Aorta (tissue), 5 donors: ENCODE results near the gene GAGE12C. TPM values are rescaled to one million over a fixed set of nuclear protein-coding genes. Genes with fewer than 3 reads are reported as not detected.
"Not testable (repeated sequence)": the region's sequence is repeated elsewhere in the genome, so short reads cannot be mapped to it uniquely, and the experiment has no call there.

Source experiments
- ATAC-seq: fragments of 200-7000 bp; cut with Tn5 transposase; one replicate; pipeline ENCODE4 v1.9.1; 2022; ENCODE audit warnings: moderate library complexity; ENCODE audit not compliant: low FRiP score
- DNase-seq, 2 donors: peaks; one replicate each; pipeline ENCODE4 v3.0.0-alpha.2; 2020
- H3K27ac ChIP-seq, 2 donors: one replicate each; pipeline ENCODE4 v1.5.1; 2013; ENCODE audit warnings: low read length in 2 of 2, mild to moderate bottlenecking in 2 of 2, moderate library complexity in 2 of 2, control low read depth in 1 of 2, inconsistent platforms in 1 of 2, low read depth in 1 of 2
- H3K27me3 ChIP-seq, 2 donors: one replicate each; pipeline ENCODE4 v1.6.1; 2013; ENCODE audit warnings: control low read depth in 1 of 2, low read length in 1 of 2, mild to moderate bottlenecking in 1 of 2, moderate library complexity in 1 of 2; ENCODE audit not compliant: insufficient read depth in 2 of 2, control insufficient read depth in 1 of 2
- H3K36me3 ChIP-seq, 2 donors: one replicate each; pipeline ENCODE4 v1.6.1; 2013; ENCODE audit warnings: control low read depth in 1 of 2, low read length in 1 of 2, mild to moderate bottlenecking in 1 of 2; ENCODE audit not compliant: insufficient read depth in 2 of 2, control insufficient read depth in 1 of 2
- H3K4me1 ChIP-seq, 2 donors: one replicate each; pipeline ENCODE4 v1.6.1; 2013; ENCODE audit warnings: low read length in 2 of 2, control low read depth in 1 of 2, mild to moderate bottlenecking in 1 of 2, moderate library complexity in 1 of 2; ENCODE audit not compliant: insufficient read depth in 2 of 2, control insufficient read depth in 1 of 2
- H3K4me3 ChIP-seq, 2 donors: one replicate each; pipeline ENCODE4 v1.5.1; 2013; ENCODE audit warnings: low read length in 2 of 2, control low read depth in 1 of 2, mild to moderate bottlenecking in 1 of 2
- H3K9me3 ChIP-seq: one replicate; pipeline ENCODE4 v1.6.1; 2013; ENCODE audit warnings: mild to moderate bottlenecking, low read length; ENCODE audit not compliant: control insufficient read depth
- WGBS, 2 donors: extraction: QIAGEN DNeasy Blood & Tissue Kit; methylation state at CpG; one replicate each; pipeline ENCODE4 v1.1.7; 2013; 5-methylcytosine and 5-hydroxymethylcytosine counted together
- intact Hi-C, 2 donors: fragments of 100-400 bp; cut with DNase I; formaldehyde crosslinking; loops; one replicate each; pipeline versions ENCODE4 v1.14.2 to v1.15.0; 2022
- long read RNA-seq, 2 donors: library from polyadenylated mRNA; unstranded; transcript quantifications; one replicate each; pipeline ENCODE4 v2.0.0, GENCODE V29; 2020 to 2021
- polyA plus RNA-seq, 2 donors: library from polyadenylated mRNA; stranded (reverse); fragments of 200-250 nt; gene quantifications; one replicate each; pipeline ENCODE4 v1.2.3, GENCODE V29; 2013
- total RNA-seq, 2 donors: library from RNA; stranded (reverse); fragmentation: NEBNext Ultra II Directional; extraction: Animal tissue kit (Norgen Biotek cat#: 25700); gene quantifications; one replicate each; pipeline ENCODE4 v1.2.1, GENCODE V29; 2021
- donor health status: healthy with polysubstance abuse.
- donor health status: Bipolar disorder and iron deficiency.
- donor health status: DM: no; HTN: no; CAD: no.
- donor health status: DM: no; HTN: no; CAD: no.
- donor health status: DM: yes; HTN: yes; CAD: no.

The GAGE12C gene
- total RNA-seq = not detected
- not detected for polyA plus RNA-seq
- long read RNA-seq, donor 1 = 0 reads
- long read RNA-seq, donor 2 = 0 reads

DNA sequence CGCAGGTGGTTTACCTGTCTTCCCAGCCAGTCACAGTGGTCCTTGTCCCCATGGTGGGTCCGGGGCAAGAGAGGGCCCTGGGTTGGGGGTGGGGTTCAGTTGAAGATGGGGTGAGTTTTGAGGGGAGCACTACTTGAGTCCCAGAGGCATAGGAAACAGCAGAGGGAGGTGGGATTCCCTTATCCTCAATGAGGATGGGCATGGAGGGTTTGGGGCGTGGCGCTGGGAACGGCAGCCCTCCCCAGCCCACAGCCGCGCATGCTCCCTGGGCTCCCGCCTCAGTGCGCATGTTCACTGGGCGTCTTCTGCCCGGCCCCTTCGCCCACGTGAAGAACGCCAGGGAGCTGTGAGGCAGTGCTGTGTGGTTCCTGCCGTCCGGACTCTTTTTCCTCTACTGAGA is at the start of gene GAGE12C:
GAGE12C (plus strand) TSS at position 301 of the 400 bp plus-strand sequence. CDS start 1,155 bp downstream, outside the sequence.
- H3K27me3 ChIP-seq, H3K4me1 ChIP-seq, H3K9me3 ChIP-seq, H3K4me3 ChIP-seq, DNase-seq, H3K27ac ChIP-seq, ATAC-seq, intact Hi-C loops, H3K36me3 ChIP-seq: not testable (repeated sequence)
- WGBS, 2 donors = no CpG with 5 or more reads among the region's 16 CpGs

DNA sequence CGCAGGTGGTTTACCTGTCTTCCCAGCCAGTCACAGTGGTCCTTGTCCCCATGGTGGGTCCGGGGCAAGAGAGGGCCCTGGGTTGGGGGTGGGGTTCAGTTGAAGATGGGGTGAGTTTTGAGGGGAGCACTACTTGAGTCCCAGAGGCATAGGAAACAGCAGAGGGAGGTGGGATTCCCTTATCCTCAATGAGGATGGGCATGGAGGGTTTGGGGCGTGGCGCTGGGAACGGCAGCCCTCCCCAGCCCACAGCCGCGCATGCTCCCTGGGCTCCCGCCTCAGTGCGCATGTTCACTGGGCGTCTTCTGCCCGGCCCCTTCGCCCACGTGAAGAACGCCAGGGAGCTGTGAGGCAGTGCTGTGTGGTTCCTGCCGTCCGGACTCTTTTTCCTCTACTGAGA is 9.5 kb downstream of the GAGE12C start, which contains the start of gene GAGE12D:
GAGE12D (plus strand) TSS at position 301 of the 400 bp plus-strand sequence. CDS start 1,155 bp downstream, outside the sequence.
- H3K36me3 ChIP-seq, intact Hi-C loops, H3K27me3 ChIP-seq, H3K9me3 ChIP-seq, H3K4me3 ChIP-seq, DNase-seq, H3K4me1 ChIP-seq, H3K27ac ChIP-seq, ATAC-seq: not testable (repeated sequence)
- no CpG with 5 or more reads among the region's 16 CpGs for WGBS, 2 donors

GRCh38 chrX:49550989-49551388 is 19.0 kb downstream of the GAGE12C start, which contains the start of gene GAGE12E:
Gene GAGE12E, plus strand, starts transcription at chrX:49551289. Its CDS starts 1,155 bp downstream, at chrX:49552444.
- no CpG with 5 or more reads among the region's 16 CpGs for WGBS, 2 donors
- H3K4me3 ChIP-seq, H3K9me3 ChIP-seq, H3K27ac ChIP-seq, DNase-seq, H3K4me1 ChIP-seq, ATAC-seq, intact Hi-C loops, H3K27me3 ChIP-seq, H3K36me3 ChIP-seq: not testable (repeated sequence)

GRCh38 chrX:49560542-49560941 is 28.6 kb downstream of the GAGE12C start, which contains the start of gene GAGE12F:
Gene GAGE12F, plus strand, starts transcription at chrX:49560842. Its CDS starts 1,155 bp downstream, at chrX:49561997.
- WGBS, 2 donors = no CpG with 5 or more reads among the region's 16 CpGs
- H3K27ac ChIP-seq, H3K27me3 ChIP-seq, H3K4me3 ChIP-seq, H3K36me3 ChIP-seq, H3K4me1 ChIP-seq, H3K9me3 ChIP-seq, DNase-seq, ATAC-seq, intact Hi-C loops: not testable (repeated sequence)

GRCh38 chrX:49568728-49569127 is 36.8 kb downstream of the GAGE12C start:
- H3K27ac ChIP-seq, ATAC-seq, H3K36me3 ChIP-seq, H3K27me3 ChIP-seq, H3K4me3 ChIP-seq, H3K4me1 ChIP-seq, H3K9me3 ChIP-seq, intact Hi-C loops: not testable (repeated sequence)
- WGBS, 2 donors = no CpG with 5 or more reads among the region's 11 CpGs
- DNase-seq = peak in 1 of 2 donors; percentile 36

DNA sequence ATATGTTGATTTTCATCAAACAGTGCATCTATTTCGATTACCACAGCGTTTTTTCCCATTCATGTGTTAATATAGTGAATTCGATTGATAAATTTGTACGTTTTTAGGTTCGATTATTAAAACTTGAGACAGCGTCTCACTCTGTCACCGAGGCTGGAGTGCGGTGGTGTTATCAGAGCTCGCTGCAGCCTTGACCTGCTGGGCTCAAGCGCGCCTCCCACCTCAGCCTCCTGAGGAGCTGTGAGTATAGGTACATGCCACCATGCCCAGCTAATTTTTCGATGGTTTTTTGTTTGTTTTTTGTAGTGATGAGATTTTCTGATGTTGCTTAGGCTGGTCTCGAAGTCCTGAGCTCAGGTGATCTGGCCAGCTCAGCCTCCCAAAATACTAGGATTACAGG is 37.2 kb downstream of the GAGE12C start:
- intact Hi-C loops, H3K27me3 ChIP-seq, H3K4me1 ChIP-seq, ATAC-seq, H3K4me3 ChIP-seq, H3K9me3 ChIP-seq, H3K36me3 ChIP-seq, H3K27ac ChIP-seq: not testable (repeated sequence)
- DNase-seq = peak in 1 of 2 donors; percentile 67
- no CpG with 5 or more reads among the region's 13 CpGs for WGBS, 2 donors

- H3K4me3 ChIP-seq, DNase-seq, H3K27ac ChIP-seq, H3K36me3 ChIP-seq, intact Hi-C loops, H3K27me3 ChIP-seq, H3K4me1 ChIP-seq, ATAC-seq, H3K9me3 ChIP-seq: not testable (repeated sequence)
- WGBS, 2 donors = no CpG with 5 or more reads among the region's 16 CpGs
These were observed 38.1 kb downstream of the GAGE12C start, which contains the start of gene GAGE12G for GRCh38 chrX:49570100-49570499. Gene GAGE12G, plus strand, starts transcription at chrX:49570400. Its CDS starts 1,155 bp downstream, at chrX:49571555.

- DNase-seq, H3K9me3 ChIP-seq, H3K36me3 ChIP-seq, ATAC-seq, H3K4me3 ChIP-seq, H3K27me3 ChIP-seq, H3K4me1 ChIP-seq, H3K27ac ChIP-seq, intact Hi-C loops: not testable (repeated sequence)
- no CpG with 5 or more reads among the region's 16 CpGs for WGBS, 2 donors
These were observed 47.7 kb downstream of the GAGE12C start, which contains the start of gene GAGE12H for GRCh38 chrX:49579649-49580048. Gene GAGE12H, plus strand, starts transcription at chrX:49579949. Its CDS starts 1,155 bp downstream, at chrX:49581104.
